K562 (cell line): ENCODE results near the gene CUEDC2. TPM values are rescaled to one million over a fixed set of nuclear protein-coding genes. Genes with fewer than 3 reads are reported as not detected.

Experiments
- CCAR2 ChIP-seq: fragments of 200-400 bp; formaldehyde crosslinking; IDR thresholded peaks from 2 replicates; pipeline ENCODE4 v1.6.1; 2017; ENCODE audit warnings: mild to moderate bottlenecking, low read depth, low read length
- EP300 ChIP-seq: IDR thresholded peaks from 2 replicates; pipeline ENCODE4 v1.6.1; 2012; ENCODE audit warnings: low read length, improper control_type of control experiment
- EP400 ChIP-seq: fragments of 450-650 bp; IDR thresholded peaks from 2 replicates; pipeline ENCODE4 v1.6.1; 2017; ENCODE audit warnings: antibody characterized with exemption, mild to moderate bottlenecking, moderate library complexity
- ETV5 ChIP-seq: sonication (generic); formaldehyde crosslinking; IDR thresholded peaks from 2 replicates; pipeline ENCODE4 v1.4.0; 2020; ENCODE audit warnings: low read depth, mild to moderate bottlenecking, missing genetic modification reagents
- ILK ChIP-seq: fragments of 450-650 bp; IDR thresholded peaks from 2 replicates; pipeline ENCODE4 v1.6.1; 2016; ENCODE audit warnings: missing genetic modification characterization, low read depth, mild to moderate bottlenecking, missing compliant biosample characterization, moderate library complexity, borderline replicate concordance
- JUND ChIP-seq, 2 experiments: IDR thresholded peaks; 2 replicates in 1 of 2; 3 replicates in 1 of 2; pipeline ENCODE4 v1.6.1; 2011; ENCODE audit warnings: borderline replicate concordance in 2 of 2, low read depth in 2 of 2, low read length in 2 of 2, improper control_type of control experiment in 1 of 2, missing biosample characterization in 1 of 2, missing genetic modification characterization in 1 of 2, missing genetic modification reagents in 1 of 2
- KDM4B ChIP-seq, 2 experiments: fragments of 450-650 bp in 1 of 2; sonication (generic) in 1 of 2; IDR thresholded peaks; 2 replicates each; pipeline ENCODE4 v1.6.1; 2016 to 2017; ENCODE audit warnings: borderline replicate concordance in 2 of 2, antibody characterized with exemption in 1 of 2, low read depth in 1 of 2, mild to moderate bottlenecking in 1 of 2
- KLF13 ChIP-seq: fragments of 450-650 bp; IDR thresholded peaks from 2 replicates; pipeline ENCODE4 v1.6.1; 2016; ENCODE audit warnings: missing genetic modification characterization, low read depth, mild to moderate bottlenecking, missing compliant biosample characterization, moderate library complexity, borderline replicate concordance
- LARP7 ChIP-seq: fragments of 450-650 bp; IDR thresholded peaks from 2 replicates; pipeline ENCODE4 v1.6.1; 2016
- MED1 ChIP-seq: sonication (generic); formaldehyde crosslinking; IDR thresholded peaks from 2 replicates; pipeline ENCODE4 v1.8.1; 2023; ENCODE audit warnings: missing genetic modification reagents, borderline replicate concordance
- NCOA1 ChIP-seq: fragments of 450-650 bp; IDR thresholded peaks from 2 replicates; pipeline ENCODE4 v1.6.1; 2016; ENCODE audit warnings: low read depth
- NEUROD1 ChIP-seq: fragments of 150-350 bp; IDR thresholded peaks from 2 replicates; pipeline ENCODE4 v1.6.1; 2014; ENCODE audit warnings: borderline replicate concordance, low read length, low read depth; ENCODE audit not compliant: partially characterized antibody
- POLR2G ChIP-seq: fragments of 200-400 bp; formaldehyde crosslinking; IDR thresholded peaks from 2 replicates; pipeline ENCODE4 v1.6.1; 2017; ENCODE audit warnings: low read depth, mild to moderate bottlenecking, antibody characterized with exemption, low read length, moderate library complexity
- RB1 ChIP-seq: fragments of 450-650 bp; IDR thresholded peaks from 2 replicates; pipeline ENCODE4 v1.6.1; 2017; ENCODE audit warnings: low read depth, mild to moderate bottlenecking
- SAFB ChIP-seq: fragments of 200-400 bp; formaldehyde crosslinking; IDR thresholded peaks from 2 replicates; pipeline ENCODE4 v1.6.1; 2017; ENCODE audit warnings: low read depth, low read length, borderline replicate concordance
- SMARCA4 ChIP-seq: fragments of 450-650 bp; IDR thresholded peaks from 2 replicates; pipeline ENCODE4 v1.6.1; 2016
- TCF7 ChIP-seq: sonication (generic); IDR thresholded peaks from 2 replicates; pipeline ENCODE4 v1.6.1; 2016; ENCODE audit warnings: antibody characterized with exemption, borderline replicate concordance
- THRAP3 ChIP-seq: fragments of 450-650 bp; IDR thresholded peaks from 2 replicates; pipeline ENCODE4 v1.6.1; 2016; ENCODE audit warnings: mild to moderate bottlenecking, inconsistent platforms, borderline replicate concordance
- ZEB2 ChIP-seq: fragments of 450-650 bp; IDR thresholded peaks from 2 replicates; pipeline ENCODE4 v1.6.1; 2016
- ZNF121 ChIP-seq: sonication (generic); formaldehyde crosslinking; conservative IDR thresholded peaks from 2 replicates; pipeline ENCODE4 v1.8.0; 2022; ENCODE audit warnings: missing genetic modification reagents
- ZNF143 ChIP-seq: sonication (generic); formaldehyde crosslinking; IDR thresholded peaks from 2 replicates; pipeline ENCODE4 v1.9.0; 2022; ENCODE audit warnings: mild to moderate bottlenecking, missing genetic modification reagents
- ZNF224 ChIP-seq: sonication (generic); formaldehyde crosslinking; IDR thresholded peaks from 2 replicates; pipeline ENCODE4 v1.8.0; 2022; ENCODE audit warnings: mild to moderate bottlenecking, missing genetic modification reagents
- ZNF699 ChIP-seq: fragments of 250-450 bp; sonication (Bioruptor Pico); IDR thresholded peaks from 2 replicates; pipeline ENCODE4 v1.8.0; 2021; ENCODE audit warnings: mild to moderate bottlenecking, moderate library complexity; ENCODE audit not compliant: insufficient replicate concordance
- ZNF764 ChIP-seq: fragments of 250-450 bp; sonication (Bioruptor Pico); IDR thresholded peaks from 2 replicates; pipeline ENCODE4 v1.4.0; 2020; ENCODE audit warnings: low read depth, mild to moderate bottlenecking, moderate library complexity
- ZNF77 ChIP-seq: fragments of 250-450 bp; sonication (Bioruptor Pico); IDR thresholded peaks from 2 replicates; pipeline ENCODE4 v1.5.0; 2020
- ZSCAN32 ChIP-seq: fragments of 450-650 bp; formaldehyde crosslinking; IDR thresholded peaks from 2 replicates; pipeline ENCODE4 v1.4.0; 2020; ENCODE audit warnings: mild to moderate bottlenecking, moderate library complexity
- polyA plus RNA-seq, 8 experiments: library from polyadenylated mRNA; depleted of rRNA in 4 of 8; stranded (reverse) in 5 of 8; unstranded in 3 of 8; fragments of >200 nt; fragmentation: Nextera tagmentation in 2 of 8; fragmentation: Illumina TruSeq in 1 of 8; extraction: Ambion mirVana in 2 of 8; extraction: Trizol in 1 of 8; gene quantifications; 2 replicates each; pipeline versions ENCODE4 v1.2.1 to v1.2.3, GENCODE V29; 2011 to 2014; ENCODE audit warnings: inconsistent platforms in 1 of 8, missing spikeins in 1 of 8
- total RNA-seq, 7 experiments: library from RNA; depleted of rRNA in 6 of 7; stranded (reverse); fragments of >200 nt in 6 of 7; fragmentation: Illumina TruSeq in 2 of 7; extraction: Trizol in 2 of 7; gene quantifications; 2 replicates each; pipeline versions ENCODE4 v1.2.1 to v1.2.3, GENCODE V29; 2011 to 2021; ENCODE audit warnings: low replicate concordance in 1 of 7
- TF ChIP-seq, protein P1 (sequence below): fragments of 450-650 bp; formaldehyde crosslinking; IDR thresholded peaks from 2 replicates; pipeline ENCODE4 v1.4.0; 2020; ENCODE audit warnings: mild to moderate bottlenecking, mixed read lengths
- TF ChIP-seq, protein P2 (sequence below): fragments of 450-650 bp; formaldehyde crosslinking; IDR thresholded peaks from 2 replicates; pipeline ENCODE4 v1.4.0; 2020; ENCODE audit warnings: mild to moderate bottlenecking, moderate library complexity

The CUEDC2 gene
- total and polyA plus RNA-seq, 9 of the 15 experiments (the other 6 are each of a cell fraction or from before 2014, with no cell fraction given): 8.5 to 48.9 (median 27.4) TPM

DNA sequence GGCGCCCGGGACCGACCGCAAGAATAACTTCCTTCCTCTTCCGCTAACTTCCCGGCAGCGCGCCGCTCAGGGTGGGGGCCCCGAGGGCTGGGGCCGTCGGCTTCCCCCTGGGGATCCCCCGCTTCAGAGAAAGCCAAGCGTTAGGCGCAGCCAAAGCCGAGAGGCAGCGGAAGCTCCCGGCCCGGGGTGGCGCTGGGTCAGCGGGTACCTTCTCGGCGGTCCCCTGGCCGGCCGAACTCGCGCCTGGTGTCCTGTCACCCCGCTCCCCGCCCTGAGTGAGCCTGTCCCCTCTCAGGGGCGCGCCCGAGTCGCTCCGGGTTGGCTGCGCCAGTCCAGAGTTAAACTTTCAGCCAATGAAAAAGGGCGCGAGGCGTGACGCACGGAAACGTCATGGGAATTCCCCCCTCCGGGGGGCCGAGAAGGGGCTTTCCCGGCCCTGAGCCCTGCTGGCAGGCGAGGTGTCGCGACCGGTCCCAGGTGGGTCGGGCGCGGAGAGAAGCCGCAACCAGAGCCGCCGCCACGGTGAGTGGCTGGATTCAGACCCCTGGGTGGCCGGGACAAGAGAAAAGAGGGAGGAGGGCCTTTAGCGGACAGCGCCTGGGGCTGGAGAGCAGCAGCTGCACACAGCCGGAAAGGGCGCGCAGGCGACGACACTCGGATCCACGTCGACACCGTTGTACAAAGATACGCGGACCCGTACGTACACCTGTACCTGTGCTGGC is 38.1 kb downstream of the CUEDC2 start (continued):
- TF ChIP-seq NEUROD1 (no peak), POLR2G (peak; percentile 89), SMARCA4 (no peak), KDM4B (IDR thresholded peaks at IDR 0.05; ENCODE audit: borderline replicate concordance in 2 of 2, low read depth in 1 of 2) (no peak), ZNF77 (CRISPR knock-in tag) (no peak), NCOA1 (peak; percentile 72; the same call in 1 of the 2 replicates), ZNF224 (CRISPR knock-in tag) (no peak), TCF7 (no peak), ILK (tag) (no peak), ZNF764 (CRISPR knock-in tag) (no peak), ZNF143 (CRISPR knock-in tag) (no peak), LARP7 (no peak), RB1 (peak; percentile 57), KLF13 (no peak), THRAP3 (no peak), EP400 (peak; percentile 67), MED1 (CRISPR knock-in tag) (no peak), ZEB2 (peak; percentile 56; the same call in 1 of the 2 replicates), SAFB (no peak), EP300 (no peak), ZSCAN32 (CRISPR knock-in tag) (no peak), ZNF699 (CRISPR knock-in tag) (no peak), ETV5 (CRISPR knock-in tag) (no peak; the same call in 1 of the 2 replicates), ZNF121 (CRISPR knock-in tag) (no peak), JUND (IDR thresholded peaks at IDR 0.05; ENCODE audit: borderline replicate concordance, low read depth, low read length) (no peak), JUND (tag; IDR thresholded peaks at IDR 0.05; ENCODE audit: borderline replicate concordance, low read depth, low read length) (no peak), CCAR2 (no peak)
- TF ChIP-seq, protein P1, sequence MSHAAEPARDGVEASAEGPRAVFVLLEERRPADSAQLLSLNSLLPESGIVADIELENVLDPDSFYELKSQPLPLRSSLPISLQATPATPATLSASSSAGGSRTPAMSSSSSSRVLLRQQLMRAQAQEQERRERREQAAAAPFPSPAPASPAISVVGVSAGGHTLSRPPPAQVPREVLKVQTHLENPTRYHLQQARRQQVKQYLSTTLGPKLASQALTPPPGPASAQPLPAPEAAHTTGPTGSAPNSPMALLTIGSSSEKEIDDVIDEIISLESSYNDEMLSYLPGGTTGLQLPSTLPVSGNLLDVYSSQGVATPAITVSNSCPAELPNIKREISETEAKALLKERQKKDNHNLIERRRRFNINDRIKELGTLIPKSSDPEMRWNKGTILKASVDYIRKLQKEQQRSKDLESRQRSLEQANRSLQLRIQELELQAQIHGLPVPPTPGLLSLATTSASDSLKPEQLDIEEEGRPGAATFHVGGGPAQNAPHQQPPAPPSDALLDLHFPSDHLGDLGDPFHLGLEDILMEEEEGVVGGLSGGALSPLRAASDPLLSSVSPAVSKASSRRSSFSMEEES (CRISPR knock-in tag): no peak
- TF ChIP-seq, protein P2, sequence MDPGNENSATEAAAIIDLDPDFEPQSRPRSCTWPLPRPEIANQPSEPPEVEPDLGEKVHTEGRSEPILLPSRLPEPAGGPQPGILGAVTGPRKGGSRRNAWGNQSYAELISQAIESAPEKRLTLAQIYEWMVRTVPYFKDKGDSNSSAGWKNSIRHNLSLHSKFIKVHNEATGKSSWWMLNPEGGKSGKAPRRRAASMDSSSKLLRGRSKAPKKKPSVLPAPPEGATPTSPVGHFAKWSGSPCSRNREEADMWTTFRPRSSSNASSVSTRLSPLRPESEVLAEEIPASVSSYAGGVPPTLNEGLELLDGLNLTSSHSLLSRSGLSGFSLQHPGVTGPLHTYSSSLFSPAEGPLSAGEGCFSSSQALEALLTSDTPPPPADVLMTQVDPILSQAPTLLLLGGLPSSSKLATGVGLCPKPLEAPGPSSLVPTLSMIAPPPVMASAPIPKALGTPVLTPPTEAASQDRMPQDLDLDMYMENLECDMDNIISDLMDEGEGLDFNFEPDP: no peak
